WI38 (cell line): Measurements from ENCODE around the gene SCO2.
A peak's percentile ranks its signal among the peaks of the same experiment; 100 is the strongest.

Experiments used
- H3K4me3 ChIP-seq: 2 replicates; pipeline ENCODE4 v1.5.1; 2011; ENCODE audit warnings: low read depth, mild to moderate bottlenecking, control low read depth, low read length
- TF ChIP-seq, protein P1 (sequence below): IDR thresholded peaks from 2 replicates; pipeline ENCODE4 v1.5.1; 2012; ENCODE audit warnings: low read depth, mild to moderate bottlenecking, control low read depth, low read length

The SCO2 gene

DNA sequence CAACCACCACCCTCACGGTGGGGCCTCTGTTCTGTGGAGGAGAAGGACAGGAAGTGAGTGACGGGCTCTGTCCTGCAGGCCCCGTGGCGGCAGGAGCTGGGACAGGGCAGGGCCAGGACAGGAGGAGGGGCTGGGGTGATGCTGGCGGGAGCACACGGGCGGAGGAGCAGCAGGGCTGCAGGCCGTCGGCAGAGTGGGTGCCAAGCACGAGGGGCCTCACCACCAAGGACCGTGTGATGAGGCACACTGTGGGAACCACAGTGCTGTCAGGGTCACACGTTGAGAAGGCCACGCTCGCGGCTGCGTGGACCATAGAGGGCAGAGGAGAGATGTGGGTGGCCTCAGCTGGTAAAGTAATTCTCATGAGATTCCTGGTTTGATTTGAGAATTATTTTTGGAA lies 8.5 kb downstream of the SCO2 start:
- H3K4me3 ChIP-seq = no peak overlapping the region
- TF ChIP-seq, protein P1, sequence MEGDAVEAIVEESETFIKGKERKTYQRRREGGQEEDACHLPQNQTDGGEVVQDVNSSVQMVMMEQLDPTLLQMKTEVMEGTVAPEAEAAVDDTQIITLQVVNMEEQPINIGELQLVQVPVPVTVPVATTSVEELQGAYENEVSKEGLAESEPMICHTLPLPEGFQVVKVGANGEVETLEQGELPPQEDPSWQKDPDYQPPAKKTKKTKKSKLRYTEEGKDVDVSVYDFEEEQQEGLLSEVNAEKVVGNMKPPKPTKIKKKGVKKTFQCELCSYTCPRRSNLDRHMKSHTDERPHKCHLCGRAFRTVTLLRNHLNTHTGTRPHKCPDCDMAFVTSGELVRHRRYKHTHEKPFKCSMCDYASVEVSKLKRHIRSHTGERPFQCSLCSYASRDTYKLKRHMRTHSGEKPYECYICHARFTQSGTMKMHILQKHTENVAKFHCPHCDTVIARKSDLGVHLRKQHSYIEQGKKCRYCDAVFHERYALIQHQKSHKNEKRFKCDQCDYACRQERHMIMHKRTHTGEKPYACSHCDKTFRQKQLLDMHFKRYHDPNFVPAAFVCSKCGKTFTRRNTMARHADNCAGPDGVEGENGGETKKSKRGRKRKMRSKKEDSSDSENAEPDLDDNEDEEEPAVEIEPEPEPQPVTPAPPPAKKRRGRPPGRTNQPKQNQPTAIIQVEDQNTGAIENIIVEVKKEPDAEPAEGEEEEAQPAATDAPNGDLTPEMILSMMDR = no peak

DNA sequence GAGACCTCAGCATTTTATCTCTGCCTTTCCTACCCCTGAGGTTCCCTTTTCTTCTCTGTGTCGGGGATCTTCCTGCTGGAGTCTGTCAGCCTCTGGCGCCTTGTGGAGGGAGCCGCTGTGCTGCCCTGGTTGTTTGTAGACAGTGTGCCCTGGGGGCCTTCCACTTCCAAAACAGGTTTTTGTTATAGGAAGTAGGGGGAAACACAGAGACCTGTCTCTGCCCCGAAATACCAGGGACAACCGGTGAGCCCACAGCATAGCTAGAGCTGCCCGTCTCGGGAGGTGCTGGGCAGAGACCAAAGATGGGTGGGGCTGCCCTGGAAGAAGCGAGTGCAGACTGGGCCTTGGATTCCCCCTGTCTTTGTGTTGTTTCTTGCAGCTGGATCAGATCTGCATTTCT lies 9.3 kb downstream of the SCO2 start:
- TF ChIP-seq, protein P1 = no peak
- no peak overlapping the region for H3K4me3 ChIP-seq

DNA sequence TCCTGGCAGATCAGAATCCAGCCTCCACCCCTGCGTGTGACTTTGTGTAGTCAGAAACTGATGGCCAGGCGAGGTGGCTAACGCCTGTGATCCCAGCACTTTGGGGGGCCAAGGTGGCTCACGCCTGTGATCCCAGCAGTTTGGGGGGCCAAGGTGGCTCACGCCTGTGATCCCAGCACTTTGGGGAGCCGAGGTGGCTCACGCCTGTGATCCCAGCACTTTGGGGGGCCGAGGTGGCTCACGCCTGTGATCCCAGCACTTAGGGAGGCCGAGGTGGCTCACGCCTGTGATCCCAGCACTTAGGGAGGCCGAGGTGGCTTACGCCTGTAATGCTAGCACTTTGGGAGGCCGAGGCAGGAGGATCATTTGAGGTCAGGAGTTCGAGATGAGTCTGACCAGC lies 12.2 kb downstream of the SCO2 start:
- TF ChIP-seq, protein P1 = no peak
- no peak overlapping the region for H3K4me3 ChIP-seq

DNA sequence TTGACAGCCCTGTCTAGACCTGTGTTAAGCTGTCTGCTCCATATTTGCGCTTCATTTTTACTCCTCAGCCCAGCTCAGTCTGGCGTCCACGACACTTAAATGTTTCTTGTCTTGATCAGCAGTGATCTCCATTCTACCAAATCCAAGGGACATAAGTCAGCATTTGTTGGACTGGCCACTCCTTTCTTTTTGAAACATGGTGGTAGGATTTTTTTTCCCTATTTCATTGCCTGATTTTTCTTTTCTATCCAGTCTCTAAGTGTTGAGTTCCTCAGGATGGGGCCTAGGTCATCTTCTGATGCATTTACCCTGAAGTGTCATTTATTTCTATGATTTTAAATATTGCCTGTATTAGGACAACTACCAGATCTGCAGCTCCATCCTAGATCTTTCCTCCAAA lies 16.5 kb downstream of the SCO2 start:
- peak overlapping the region; percentile 81 for H3K4me3 ChIP-seq
- TF ChIP-seq, protein P1 = no peak

DNA sequence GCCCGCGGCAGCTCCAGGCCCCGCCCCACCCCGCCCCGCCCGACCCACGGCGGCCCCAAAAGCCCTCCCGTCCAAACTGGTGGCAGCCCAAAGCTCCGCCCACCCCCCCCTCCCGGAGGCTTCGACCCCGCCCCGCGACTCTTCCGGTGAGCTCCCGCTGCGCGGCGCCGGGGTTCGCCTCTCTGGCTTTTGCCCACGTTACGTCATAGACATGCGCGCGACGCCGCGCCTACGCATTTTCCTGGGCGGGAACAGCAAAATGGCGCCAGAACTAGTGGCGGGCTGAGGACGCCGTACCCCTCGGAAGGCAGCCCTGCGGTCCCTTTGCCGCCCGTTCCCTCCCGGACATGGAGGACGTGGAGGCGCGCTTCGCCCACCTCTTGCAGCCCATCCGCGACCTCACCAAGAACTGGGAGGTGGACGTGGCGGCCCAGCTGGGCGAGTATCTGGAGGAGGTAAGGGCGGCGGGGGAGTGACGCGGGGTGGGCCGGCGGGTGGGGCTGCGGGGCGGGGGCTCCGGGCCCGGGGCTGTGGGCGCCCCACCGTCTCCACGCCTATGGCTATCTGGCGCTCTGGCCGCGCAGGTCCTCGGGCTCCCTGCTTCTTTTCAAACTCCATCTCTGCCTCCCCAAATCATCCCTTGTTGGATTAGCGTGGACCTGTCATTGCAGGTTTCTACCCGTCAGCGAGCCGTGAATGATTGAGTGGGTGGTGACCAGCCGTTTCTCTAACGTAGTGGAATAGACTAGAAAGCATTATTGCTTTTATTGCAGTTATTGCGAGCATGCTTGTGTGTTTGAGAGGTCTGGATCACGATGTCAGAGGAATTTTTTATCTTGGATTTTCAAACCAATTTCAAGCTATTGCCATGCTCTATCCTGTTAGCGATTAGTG lies 17.2 kb downstream of the SCO2 start, which contains the start of gene NCAPH2:
Gene NCAPH2, plus strand, starts transcription at position 234 of the 894 bp plus-strand sequence. Its CDS starts 114 bp downstream, at position 348.
- TF ChIP-seq, protein P1 = no peak
- H3K4me3 ChIP-seq = peak within 1 kb of the TSS; percentile 98

DNA sequence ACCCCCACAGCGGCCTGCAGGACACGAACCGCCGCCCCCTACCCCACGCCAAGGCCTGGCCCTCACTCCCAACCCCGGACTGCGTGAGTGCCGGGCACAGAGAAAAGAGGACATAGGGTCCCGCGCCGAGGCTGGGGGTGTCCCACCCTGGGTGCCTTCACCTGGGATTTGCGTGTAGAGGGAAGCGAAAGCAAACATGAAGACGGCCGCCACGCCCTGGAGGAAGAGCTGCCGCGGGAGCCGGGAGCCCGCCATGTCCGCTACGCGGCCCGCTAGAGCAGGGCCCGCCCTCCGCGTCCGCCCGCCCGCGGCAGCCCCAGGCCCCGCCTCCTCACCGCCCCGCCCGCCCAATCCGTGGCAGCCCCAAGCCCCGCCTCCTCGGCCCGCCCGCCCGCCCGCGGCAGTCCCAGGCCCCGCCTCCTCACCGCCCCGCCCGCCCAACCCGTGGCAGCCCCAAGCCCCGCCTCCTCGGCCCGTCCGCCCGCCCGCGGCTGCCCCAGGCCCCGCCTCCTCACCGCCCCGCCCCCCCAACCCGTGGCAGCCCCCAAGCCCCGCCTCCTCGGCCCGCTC lies 17.9 kb downstream of the SCO2 start, which contains the start of gene LMF2:
Gene LMF2, minus strand, starts transcription at position 282 of the 570 bp plus-strand sequence. Its CDS starts 27 bp downstream, at position 255.
- TF ChIP-seq, protein P1 = no peak

More for the DNA sequence above, 17.9 kb downstream of the SCO2 start, which contains the start of gene LMF2:
- peak within 1 kb of the TSS; percentile 98 for H3K4me3 ChIP-seq
